Esophagus mucosa (tissue), 1 donor: ENCODE measurements around the gene MACROD2. TPM values are rescaled to one million over a fixed set of nuclear protein-coding genes. Genes with fewer than 3 reads are reported as not detected.
A peak's percentile ranks its signal among the peaks of the same experiment; 100 is the strongest.

Experiments
- ATAC-seq: fragments of 200-7000 bp; cut with Tn5 transposase; one replicate; pipeline ENCODE4 v1.9.1; 2020
- total RNA-seq: library from RNA; stranded (reverse); gene quantifications from one replicate; pipeline ENCODE4 v1.2.4, GENCODE V29; 2023
- donor health status: DM: yes; HTN: yes; CAD: no.

The MACROD2 gene
- total RNA-seq, 1 donor from 2014 or later, result 2.2 TPM

DNA sequence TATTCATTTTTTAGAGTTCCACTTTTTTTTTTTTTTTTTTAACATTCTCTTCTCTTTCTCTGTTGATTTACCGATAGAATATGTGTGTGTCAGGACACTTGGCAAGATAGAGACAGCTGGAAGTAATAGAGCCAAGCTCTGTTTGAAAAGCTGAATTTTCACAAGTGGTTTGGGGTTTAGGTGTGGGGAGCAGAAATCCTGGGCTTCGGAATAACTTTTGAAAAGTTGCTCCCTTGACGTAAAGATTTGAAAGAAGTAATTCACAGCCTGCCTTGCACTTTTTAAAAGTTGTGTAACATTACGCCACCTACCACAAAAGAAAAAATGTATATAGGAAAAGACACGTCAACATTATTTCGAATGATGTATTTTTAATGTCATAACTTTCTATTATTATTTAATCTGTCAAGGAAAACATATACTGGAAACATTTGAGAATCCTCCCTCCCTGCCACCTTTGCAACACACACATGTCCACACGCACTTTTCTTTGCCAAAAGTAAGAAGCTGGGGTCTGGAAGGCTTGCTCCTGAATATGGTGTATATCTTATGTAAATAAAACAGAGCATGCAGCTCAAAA is 1660.1 kb downstream of the MACROD2 start:
- no peak for ATAC-seq

DNA sequence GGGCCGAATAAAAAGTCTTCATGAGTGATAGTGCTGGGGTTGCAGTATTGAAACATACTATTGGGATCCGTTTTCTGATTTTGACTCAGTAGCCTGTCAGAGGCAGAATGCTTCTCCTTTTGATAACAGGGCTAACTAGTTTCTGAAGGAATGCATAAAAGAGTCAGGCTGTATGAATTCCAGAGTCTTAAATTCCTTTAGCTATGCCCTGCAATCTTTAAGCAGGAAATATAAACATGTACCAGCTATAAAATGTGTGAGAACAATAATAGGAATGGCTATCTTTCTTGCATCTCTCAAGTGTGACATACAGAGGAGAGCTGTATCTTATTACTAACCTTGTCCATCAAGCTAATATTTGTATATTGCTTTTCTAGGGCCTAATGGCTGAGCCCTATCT is 1660.8 kb downstream of the MACROD2 start:
- ATAC-seq, result no peak

DNA sequence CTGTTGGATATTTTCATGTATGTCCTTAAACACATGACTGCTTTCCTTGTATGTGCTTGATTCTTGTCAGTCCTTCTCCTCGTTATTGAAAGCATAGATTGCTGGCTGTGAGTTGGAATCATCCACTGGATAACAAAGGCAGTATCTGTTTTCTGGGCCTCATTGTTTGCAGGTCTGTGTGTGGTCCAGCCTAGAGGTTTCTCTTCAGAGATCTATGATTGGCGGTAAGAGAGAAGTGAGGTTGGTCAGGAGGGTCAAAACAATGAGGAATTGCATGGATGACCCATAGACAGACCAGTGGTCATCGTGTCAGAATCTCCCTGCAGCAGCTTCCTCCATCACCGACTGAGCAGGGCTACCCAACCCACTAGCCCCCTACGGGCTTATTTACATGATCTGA is 1663.0 kb downstream of the MACROD2 start:
- ATAC-seq, result no peak

DNA sequence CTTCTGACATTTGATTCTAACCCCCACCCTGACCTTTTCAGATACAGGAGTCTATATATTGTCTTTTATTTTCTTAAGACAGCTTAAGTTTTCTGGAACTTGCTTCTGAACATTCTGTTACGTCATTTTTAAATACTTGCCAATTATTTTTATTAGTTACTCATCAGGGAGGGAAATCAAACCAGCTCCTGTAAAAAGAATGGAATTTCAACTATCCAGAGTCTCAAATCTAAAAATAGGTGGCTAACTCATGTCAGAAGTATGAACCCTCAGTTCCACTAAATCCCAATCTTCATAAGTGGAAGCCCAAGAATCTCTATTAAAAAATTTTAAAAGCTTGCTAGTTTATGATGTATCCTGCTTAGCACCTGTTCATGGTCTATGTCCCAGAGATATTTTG is 1677.9 kb downstream of the MACROD2 start:
- no peak for ATAC-seq

- no peak for ATAC-seq
Observed at GRCh38 chr20:15674253-15675060, 1679.1 kb downstream of the MACROD2 start.

- no peak for ATAC-seq
Observed at GRCh38 chr20:15675061-15675514, 1679.8 kb downstream of the MACROD2 start.

GRCh38 chr20:15675813-15676484 is 1680.6 kb downstream of the MACROD2 start:
- ATAC-seq, result no peak

DNA sequence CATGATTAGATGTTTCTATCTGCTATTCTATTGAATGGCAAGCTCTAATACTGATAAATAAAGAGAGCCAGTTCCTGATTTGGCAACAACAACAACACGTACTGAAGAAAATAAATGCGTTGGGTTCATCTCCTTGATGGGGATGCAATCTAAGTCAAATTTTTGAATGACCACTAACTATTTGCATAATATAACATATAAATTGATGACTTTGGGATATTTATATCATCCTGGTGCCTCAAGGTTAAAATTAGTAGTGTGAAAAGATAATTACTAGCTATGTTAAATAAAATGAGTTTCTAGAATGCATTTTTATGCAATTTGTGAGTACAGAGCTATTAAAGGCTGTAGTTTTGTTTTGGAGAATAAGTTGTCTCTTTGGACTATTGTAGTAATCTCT is 1681.5 kb downstream of the MACROD2 start:
- ATAC-seq, result no peak

GRCh38 chr20:15682690-15683089 is 1687.4 kb downstream of the MACROD2 start:
- ATAC-seq, result no peak

DNA sequence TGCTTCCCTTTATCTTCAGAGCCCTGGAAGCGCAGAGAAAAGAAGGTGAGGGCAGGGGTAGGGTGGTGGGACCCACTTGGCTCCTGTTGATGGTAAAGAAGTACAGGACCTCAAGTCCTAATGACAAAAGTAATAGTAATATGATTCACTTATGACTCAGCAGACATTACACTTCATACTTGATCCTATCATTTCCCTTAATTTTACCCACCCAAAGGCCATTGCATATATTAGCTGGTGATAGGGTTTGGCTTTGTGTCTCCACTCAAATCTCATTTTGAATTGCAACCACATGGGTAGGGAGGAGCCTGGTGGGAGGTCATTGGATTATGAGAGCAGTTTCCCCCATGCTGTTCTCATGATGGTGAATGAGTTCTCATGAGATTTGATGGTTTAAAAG is 1697.3 kb downstream of the MACROD2 start:
- ATAC-seq, result no peak

DNA sequence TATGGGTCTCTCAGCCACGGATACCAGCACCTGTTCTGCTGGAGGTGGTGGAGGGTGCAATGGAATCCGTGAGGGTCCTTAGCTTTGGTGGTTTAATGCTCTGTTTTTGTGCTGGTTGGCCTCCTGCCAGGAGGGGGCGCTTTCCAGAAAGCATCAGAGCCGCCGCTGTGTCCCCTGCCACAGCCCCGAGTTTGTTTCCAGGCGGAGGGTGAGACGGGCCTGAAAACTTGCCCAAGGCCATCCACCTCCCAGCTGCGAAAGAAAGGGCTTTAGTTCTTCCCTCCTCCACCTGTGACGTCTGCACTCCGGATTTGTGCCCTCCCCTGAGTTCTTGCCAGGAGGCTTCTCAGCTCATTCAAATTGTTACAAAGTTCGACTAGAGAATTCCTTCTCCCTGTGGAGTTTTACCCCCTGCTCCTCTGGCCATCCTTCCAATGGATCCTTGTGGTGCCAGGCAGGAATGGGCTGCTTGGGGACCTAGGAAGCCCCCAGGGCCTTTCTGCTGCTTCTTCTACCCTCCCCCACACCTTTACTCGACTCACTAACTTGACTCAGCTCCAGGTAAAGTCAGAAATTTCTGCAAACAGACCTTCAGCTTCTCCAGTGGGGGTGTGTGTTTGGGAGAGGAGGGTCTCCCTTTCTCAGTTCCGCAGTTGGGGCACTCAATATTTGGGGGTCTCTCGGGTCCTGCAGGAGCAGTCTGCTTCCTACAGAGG is 1704.3 kb downstream of the MACROD2 start:
- ATAC-seq, result peak; percentile 53

GRCh38 chr20:15700147-15700765 is 1704.9 kb downstream of the MACROD2 start:
- ATAC-seq, result no peak

DNA sequence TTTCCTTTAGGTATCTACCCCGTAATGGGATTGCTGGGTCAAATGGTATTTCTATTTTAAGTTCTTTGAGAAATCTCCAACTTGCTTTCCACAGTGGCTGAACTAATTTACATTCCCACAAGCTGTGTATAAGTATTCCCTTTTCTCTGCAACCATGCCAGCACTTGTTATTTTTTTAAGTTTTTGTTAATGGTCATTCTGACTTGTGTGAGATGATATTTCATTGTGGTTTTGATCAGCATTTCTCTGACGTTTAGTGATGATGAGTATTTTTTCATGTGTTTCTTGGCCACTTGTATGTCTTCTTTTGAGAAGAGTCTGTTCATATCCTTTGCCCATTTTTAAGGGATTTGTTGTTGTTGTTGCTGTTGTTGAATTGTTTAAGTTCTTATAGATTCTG is 1706.8 kb downstream of the MACROD2 start:
- no peak for ATAC-seq

- ATAC-seq, result peak; percentile 98
Observed at GRCh38 chr20:15703171-15703911, 1708.0 kb downstream of the MACROD2 start.

- ATAC-seq, result no peak
Observed at GRCh38 chr20:15705975-15706374, 1710.7 kb downstream of the MACROD2 start.

DNA sequence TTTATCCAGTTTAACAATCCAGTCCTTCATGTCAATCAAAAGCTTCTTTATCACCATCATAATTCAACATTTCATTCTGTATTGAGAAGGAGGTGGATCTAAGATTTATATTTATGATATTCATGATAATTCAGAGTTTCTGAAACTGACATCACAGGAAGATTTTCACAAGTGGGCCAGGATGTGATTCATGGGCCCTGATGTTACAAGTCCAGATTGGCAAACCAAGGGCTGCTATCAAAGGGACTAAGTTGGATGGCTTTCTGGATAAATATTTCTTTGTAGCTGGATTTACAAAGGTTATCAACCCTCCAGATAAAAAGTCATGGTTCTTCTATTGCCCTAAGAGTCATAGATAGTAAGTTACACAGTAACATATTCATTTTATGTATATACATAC is 1711.4 kb downstream of the MACROD2 start:
- ATAC-seq, result no peak

GRCh38 chr20:15708984-15709598 is 1713.8 kb downstream of the MACROD2 start:
- ATAC-seq, result no peak

GRCh38 chr20:15710636-15711035 is 1715.3 kb downstream of the MACROD2 start:
- no peak for ATAC-seq

GRCh38 chr20:15711177-15711576 is 1715.9 kb downstream of the MACROD2 start:
- ATAC-seq, result no peak

GRCh38 chr20:15716256-15716655 is 1720.9 kb downstream of the MACROD2 start:
- no peak for ATAC-seq

DNA sequence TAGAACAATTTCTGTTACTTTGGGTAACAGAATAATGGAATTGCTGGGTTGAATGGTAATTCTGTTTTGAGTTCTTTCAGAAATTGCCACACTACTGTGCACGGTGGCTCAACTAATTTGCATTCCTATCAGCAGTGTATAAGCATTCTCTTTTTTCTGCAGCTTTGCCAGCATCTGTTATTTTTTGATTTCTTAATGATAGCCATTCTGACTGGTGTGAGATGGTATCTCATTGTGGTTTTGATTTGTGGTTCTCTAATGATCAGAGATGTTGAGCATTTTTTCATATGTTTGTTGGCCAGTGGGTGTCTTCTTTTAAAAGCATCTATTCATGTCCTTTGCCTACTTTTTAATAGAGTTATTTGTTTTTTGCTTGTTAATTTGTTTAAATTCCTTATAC is 1731.1 kb downstream of the MACROD2 start:
- no peak for ATAC-seq
